HG03280 (cell line): Measurements from ENCODE around the gene ZBTB40.

Experiments
- ATAC-seq: cut with Tn5 transposase; IDR thresholded peaks from one replicate; pipeline ENCODE4 v1.9.1; 2021; ENCODE audit warnings: mild to moderate bottlenecking, moderate library complexity; ENCODE audit not compliant: unreplicated experiment

The ZBTB40 gene

DNA sequence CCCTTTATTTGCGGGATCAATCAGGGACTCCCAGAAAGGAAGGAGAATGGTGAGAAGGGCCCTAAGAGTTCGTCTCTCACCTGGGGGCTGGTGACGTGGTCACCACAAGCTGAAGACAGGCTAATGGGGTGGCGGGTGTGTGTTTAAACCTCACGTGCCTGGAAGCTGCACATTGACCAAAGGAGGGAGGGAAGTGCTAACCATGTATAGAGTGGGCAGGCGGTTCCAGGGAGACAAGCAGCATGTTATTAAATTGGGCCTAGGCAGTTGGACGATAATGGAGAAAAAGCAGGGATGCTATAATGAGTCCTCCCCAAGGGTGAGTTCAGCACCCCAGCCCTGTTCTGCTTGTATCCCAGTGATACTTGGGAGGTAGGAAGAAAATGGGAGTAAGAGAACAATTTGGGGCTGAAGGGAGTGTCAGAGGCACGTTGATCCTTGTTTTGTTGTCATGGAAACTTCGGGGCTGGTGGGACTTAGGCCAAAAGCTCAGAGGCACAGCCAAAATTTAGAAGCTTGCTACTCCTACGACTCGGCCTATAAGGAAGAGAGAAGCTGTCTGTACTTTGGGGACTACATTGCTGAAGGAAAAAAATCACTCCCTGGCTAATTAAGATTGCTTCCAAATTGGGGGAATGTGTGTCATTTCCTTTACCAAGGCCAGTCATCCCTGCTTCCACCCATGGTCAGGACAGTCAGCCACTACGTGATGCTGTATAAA is 78.4 kb downstream of the ZBTB40 start:
- ATAC-seq: no peak

DNA sequence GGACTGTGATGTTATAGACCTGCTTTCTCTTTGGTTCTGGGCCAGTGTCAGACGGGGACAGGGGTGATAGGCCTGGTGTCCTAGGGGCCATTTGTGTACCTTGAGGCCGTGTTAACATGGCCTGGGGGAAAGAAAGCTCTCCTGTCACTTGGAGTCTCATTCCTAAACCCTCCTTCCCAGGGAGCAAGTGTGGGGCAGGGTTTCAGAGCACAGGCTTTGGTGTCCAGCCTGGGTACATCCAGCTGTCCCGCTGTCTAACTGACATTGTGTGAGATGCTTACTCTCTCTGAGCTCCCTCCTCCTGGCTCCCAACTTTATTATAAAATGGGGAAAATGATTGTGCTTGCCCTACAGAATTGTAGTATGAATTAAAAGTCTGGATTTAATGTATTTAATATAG is 79.1 kb downstream of the ZBTB40 start:
- no peak for ATAC-seq

DNA sequence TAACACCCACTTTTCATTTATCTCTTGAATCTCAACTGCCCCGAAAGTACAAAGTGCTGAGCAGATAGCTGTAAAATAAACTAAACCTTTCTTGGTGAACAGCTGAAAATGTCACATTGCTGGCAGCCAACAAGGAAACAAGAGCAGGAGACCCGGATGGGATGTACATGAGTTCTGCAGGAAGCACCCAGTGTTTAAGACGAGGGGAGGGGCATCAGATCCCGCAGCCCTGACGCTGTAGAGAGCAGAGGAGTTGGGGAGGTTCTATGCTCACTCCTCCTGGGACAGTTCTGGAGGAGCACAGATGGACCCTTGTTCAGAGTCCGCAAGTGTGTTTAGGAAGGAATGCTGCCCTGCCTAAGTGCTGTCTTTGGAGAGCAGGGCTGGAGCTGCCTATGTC is 79.6 kb downstream of the ZBTB40 start:
- ATAC-seq: no peak

DNA sequence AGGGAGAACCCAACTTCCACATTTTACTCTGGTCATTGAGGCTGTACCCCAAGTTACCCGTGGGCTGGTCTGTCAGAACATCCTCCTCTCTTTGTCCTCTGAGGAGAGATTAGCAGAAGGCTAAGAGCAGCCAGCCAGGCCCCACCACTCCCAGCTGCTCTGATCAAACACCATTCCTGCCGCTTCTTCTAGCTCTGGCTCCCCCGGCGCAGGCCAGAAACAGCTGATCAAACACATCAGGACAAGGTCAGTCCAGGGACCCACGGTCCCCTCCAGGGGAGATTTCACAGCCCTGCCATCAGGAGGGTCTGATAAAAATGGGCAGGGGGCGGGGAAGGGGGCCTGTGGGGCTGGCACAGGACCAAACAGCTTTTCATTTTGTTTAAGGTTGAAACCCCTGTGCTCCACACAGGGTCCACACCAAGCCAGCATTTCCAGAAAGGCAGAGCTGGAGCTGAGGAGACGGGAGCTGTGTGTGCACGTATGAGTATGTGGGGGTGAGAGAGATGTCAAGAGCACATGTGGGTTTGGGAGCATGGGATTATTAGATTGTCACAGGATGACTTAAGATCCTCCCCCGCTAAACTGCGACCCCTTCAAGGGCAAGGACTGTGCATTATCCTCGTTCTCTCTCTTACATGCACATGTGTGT is 81.7 kb downstream of the ZBTB40 start:
- ATAC-seq: no peak

DNA sequence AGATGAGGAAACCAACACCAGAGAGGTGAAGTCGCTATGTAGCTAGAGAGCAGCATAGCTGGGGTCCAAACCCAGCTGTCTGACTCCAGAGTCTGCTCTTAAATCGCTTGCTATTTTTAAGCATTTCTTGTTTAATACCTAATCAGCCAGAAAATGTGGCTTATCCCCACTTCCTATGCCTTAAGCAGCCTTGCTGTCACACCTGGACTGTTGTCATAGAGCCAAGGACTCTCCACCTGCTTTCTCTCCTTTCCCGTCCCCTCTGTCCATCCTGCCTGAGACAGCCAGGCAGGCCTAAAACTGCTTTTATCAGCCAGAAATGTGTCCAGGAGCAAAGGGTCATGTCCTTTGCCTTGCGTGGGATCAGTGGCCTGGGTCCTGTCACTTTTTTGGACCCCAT is 83.3 kb downstream of the ZBTB40 start:
- ATAC-seq: no peak

DNA sequence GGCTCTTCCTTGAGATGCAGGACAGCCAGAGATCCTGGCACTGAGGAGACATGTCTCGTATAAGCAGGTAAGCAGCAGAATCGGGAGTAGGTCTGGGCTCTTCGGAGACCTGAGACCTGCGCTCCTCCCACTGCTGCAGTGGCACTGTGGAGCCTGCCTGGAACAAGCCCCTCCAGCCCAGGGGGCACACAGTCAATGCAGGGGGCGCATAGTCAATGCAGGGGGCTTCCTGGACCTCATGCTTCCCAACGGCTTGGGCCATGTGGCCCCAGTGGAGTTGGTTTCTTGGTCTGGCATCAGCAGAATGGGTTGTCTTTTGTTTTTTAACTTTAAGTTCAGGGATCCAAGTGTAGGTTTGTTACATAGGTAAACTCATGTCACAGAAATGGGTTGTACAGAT is 83.7 kb downstream of the ZBTB40 start:
- ATAC-seq: no peak

DNA sequence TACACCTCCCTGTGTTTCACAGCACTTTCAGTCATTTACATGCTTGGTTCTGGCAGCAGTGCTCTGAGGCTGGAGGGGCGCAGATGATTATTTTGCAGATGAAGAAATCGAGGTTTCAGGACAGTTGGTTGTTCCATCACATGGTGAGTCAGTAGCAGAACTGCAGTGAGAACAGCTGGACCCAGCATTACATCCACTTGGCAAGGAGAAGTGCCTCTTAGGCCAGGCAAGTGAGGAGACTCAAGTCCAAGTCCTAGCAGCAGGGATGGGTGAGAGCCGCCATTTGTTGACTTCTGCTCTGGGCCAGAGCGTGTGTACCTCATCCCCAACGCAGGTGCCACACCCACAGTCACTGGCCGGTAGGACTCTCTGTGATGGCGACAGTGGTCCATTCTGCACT is 84.9 kb downstream of the ZBTB40 start:
- ATAC-seq: no peak

DNA sequence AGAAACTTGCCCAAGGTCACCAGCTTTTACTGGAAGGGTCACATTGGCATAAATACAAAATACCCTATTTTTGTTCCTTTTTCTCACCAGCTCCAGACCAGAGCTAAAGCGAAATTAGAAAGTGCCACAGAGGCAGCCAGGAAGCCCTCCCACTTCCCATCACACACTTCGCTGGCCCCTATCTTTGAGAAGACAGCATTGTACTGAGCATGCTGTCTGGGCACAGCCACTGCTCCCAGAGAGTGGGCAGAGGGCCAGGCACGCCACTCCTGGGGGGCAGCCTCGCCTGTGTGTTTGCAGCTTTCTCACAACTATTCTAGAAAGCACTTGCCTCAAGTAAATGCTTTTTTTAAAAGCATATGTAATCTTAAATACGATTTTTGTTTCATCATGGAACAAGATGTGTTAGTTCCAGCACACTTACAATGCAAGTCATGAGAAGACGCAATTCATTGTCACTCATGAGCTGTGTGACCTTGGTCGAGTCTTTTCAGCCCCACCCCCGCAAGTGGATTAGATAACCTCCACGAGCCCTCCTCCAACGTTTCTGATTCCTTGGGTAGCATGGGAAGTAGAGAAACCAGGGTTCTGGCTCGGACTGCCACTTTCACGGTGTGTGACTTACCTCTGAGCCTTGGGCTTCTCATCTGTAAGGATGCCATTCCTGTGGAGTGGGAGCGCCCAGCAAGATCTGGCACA is 85.9 kb downstream of the ZBTB40 start:
- no peak for ATAC-seq

DNA sequence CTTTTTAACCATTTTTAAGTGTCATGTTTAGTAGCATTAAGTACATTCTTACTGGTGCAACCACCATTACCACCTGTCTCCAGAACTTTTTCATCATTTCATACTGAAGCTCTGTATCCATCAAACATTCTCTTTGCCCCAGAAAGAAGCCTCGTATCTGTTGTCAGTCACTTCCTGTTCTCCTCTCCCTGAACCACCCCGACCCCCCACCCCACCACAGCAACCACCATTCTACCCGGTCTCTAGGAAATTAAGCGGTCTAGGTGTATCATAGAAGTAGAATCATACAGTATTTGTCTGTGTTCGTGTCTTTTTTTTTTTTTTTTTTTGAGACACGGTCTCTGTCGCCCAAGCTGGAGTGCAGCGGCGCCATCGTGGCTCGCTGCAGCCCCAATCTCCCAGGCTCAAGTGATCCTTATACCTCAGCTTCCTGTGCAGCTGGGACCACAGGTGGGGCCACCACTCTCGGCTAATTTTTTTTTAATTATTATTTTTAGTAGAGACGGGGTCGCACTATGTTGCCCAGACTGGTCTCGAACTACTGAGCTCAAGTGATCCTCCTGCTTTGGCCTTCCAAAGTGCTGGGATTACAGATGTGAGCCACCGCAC is 88.0 kb downstream of the ZBTB40 start:
- ATAC-seq: no peak

DNA sequence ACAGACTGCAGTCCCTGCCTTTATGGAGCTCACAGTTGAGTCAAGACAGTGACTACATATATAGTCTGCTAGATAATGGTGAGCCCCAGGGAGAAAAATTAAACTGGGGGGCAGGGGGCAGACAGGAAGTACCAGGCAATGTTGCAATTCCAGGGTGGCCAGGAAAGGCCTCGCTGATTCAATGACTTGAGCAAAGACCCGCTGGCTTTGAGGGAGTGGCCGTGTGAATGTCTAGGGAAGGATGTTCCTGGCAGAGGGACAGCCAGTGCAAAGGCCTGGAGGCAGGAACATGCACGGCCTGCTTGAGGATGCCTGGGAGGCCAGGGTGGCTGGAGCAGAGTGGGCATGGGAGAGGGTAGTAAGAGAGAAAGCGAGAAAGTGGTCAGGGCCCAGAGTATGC is 88.7 kb downstream of the ZBTB40 start:
- ATAC-seq: no peak

DNA sequence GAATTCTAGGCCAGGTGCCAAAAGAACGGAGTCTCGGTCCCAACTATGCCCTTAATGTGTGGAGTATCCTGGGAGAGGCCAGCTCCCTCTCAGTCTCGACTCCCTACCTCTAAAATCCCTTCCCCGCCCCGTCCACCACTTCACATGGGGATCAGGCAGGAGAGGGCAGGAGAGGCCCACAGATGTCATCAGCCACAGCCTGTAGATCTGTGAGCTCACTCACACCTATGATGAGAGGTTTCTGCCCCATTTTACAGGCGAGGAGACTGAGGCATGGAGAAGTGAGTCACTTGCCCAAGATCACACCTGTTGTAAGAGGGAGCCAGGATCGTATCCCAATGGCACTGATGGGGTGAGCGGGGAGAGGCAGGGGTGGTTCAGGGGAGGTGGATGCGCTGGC is 91.2 kb downstream of the ZBTB40 start:
- ATAC-seq: no peak

DNA sequence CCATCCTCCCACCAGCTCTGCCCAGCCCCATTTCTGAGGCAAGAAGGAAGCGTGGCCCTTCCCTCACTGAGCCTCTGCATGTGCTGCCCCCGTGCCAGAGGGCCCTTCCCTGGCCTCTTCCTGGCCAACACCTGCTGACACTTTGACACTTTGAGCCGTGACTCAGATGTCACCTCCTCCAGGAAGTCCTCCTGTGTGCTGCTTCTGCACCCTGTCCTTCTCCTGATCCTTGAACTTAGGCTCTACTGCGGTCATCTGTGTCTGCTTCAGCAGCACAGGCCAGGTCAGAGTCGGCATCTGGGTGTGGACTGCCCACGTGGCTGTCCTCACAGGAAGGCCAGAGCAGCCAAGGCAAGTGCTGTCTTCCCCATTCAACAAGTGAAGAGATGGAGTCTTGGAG is 92.0 kb downstream of the ZBTB40 start:
- no peak for ATAC-seq

DNA sequence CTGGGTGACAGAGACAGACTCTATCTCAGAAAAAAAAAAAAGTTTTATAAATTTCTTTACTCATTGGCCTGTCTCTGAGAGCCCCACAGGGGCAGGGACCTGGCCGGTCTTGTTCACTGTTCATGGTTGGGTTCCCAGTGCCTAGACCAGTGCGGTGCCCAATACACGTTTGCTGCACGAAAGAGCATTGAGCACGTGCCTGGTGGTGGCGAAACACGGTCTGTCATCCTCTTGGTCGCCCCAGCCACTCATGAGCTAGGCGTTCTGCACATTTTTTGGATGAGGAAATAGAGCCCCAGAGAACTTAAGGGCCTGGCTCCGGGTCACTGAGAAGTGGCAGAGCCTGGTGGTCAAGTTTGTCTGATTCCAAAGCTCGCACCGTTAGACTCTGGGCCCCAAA is 93.0 kb downstream of the ZBTB40 start:
- no peak for ATAC-seq

DNA sequence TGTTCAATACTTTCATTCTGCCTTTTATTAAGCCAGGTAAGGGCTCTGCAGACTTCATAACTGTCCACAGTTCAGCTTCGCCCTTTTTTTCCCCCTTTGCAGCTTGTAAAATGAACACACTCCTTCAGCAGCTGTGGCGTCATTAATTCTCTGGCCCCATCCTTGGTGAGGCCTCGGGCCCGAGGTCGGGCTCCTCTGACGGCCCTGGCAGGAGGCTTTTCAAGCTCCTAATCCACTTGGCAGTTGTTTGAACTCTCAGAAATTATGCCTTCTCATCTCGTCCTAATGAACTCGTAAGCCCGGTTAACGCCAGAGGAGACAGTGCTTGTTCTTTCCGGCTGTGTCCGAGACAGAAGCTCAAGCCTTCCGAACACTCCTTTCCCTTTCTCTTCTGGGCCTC is 93.5 kb downstream of the ZBTB40 start:
- no peak for ATAC-seq

DNA sequence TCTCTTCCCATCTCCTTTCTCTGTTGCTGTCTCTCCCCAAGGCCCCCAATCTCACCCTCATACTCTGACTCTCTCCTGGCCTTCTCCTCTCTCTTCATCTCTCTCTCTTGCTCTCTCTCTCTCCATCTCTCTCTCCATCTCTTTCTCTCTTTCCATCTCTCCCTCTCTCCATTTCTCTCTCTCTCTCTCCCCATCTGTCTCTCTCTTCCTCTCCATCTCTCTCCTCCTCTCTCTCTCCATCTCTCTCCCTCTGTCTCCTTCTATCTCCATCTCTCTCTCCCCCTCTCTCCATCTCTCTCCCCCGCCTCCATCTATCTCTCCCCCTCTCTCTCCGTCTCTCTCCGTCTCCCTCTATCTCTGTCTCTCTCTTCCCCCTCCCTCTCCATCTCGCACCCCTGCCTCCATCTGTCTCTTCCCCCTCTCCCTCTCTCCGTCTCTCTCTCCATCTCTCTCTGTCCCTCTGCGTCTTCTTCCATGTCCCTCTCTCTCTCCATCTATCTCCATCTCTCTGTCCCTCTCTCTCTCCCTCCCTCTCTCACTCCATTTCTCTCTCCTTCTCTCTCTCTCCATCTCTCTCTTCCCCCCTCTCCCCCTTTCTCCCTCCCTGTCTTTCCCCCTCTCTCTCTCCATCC is 95.7 kb downstream of the ZBTB40 start:
- ATAC-seq: no peak

DNA sequence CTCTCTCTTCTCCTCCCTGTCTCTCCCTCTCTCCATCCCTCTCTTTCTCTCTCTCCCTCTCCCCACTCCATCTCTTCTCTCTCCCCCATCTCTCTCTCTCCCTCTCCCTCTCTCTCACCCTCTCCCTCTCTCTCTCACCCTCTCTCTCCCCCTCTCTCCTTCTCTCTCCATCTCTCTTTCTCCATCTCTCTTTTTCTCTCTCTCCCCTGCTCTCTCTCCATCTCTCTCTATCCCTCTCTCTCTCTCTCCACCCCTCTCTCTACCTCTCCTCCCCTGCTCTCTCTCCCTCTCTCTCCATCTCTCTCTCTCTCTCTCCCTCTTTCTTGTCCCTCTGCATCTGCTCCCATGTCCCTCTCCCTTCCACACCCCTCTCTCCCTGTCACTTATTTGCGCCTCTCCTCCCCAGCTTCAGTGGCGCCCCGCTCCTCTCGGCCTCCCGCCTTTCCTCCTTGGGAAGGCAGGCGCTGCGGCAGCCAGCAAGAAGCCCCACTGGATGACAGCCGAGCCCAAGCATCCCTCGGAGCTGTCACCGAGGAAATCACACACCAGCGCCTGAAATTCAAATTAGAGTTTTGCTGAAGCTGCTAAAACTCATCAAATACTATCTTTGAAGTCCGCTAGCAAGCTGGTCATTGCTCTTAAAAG is 96.3 kb downstream of the ZBTB40 start:
- no peak for ATAC-seq

DNA sequence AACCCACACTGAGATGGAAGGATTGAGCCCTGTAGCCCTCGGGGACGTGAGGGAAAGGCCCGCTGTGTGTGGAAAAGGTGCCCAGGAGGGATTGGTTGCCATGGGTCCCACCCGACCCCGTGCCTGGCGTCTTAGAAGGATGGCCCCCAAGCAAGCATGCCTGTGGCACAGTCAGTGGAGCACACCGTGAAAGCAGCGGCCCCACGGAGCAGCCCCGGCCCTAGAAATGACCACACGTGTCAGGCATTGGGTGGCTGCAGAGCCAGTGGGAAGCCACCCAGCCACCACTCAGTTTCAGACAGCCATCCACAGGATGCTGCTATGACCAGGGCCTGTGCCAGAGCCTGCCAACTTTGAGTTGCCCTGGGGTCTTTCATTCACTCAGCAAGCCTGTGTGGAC is 98.4 kb downstream of the ZBTB40 start:
- ATAC-seq: no peak

DNA sequence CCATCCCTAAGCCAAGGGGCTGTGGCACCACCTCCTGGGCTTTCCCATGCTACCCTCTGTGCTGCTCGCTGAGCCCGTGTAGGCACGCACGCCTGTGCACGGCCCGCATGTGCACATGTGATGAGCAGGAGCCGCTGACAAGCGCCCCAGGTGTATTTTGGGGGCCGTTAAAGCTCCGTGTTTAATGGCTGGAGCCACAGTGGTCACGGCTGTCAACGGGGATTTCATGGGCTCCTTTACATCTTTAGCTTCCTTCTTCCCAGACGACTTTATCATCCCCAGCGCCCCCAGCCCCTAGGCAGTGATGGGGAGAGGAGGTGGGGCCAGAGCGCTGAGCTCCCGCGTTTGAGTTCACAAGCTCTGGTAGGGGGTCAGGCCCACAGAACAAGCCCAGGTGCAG is 99.9 kb downstream of the ZBTB40 start:
- ATAC-seq: no peak

DNA sequence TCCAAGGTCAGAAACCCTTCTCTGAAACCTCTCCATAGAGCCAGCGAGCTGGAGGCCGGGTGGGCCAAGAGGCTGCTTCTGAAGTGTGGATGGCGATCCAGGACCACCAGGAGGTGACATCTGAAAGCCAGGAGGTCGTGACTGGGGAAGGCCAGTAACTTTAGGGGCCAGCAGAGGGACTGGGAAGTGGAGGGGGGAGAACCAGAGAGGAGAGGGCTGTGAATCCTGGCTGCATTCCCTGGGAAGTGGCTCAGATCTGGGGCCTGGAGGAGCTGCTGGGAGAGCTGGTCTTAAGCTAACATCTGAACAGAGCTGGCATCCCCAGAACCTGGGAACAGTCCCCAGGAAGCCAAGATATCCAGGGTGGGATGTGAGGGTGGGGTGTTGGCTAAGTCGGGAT is 100.4 kb downstream of the ZBTB40 start:
- no peak for ATAC-seq

DNA sequence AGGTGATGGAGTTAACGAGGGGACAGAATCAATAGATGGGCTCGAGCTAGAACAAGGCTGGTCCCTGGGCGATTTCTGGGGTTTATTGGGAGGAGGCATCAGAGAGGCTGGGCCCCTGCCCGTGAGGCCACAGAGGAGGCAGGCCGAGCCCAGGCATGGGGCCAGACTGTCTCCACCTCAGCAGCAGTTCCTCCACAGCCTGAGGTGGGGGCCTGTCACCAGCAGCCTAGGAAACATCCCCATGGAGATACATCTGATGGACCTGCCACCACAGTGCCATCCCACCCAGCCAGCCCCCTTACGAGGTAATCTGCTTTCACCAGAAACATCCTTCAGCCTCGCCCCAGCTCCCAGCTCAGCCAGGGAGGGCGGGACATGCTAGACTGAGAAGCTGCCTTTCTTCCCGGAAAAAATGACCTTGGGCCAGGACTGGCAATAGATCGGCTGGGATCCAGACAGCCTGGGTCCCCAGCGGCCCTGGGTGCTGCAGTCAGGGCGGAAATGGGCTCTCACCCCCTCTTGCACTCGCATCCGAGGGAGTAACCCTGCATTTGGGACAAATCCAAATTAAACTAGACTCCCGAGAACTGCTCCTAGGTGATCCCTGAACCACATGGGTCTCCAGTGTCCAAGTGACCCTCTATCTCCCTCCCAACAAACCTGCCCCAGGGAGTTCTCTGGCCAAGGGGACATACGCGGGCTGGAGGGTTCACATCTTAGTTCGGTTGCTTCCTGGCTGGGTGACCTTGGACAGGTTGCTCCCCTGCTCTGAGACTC is 101.6 kb downstream of the ZBTB40 start:
- ATAC-seq: no peak
